ENCODE data around the gene UBAC2.

DNA sequence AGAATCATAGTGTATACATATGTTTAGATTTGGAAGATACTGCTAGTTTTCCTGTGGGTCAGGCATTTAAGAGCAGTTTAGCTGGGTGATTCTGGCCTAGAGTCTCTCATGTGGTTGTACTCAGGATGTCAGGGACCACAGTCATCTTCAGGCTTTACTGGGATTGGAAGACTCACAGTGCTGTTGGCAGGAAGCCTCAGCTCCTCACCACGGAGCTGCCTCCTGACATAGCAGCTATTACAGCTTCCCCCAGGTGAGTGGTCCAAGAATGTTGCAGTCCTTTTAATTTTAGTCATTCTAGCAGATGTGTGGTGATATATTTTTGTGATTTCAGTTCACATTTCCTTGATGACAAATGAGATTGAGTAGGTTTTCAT lies 74.4 kb downstream of the UBAC2 start:
- no peak for TF ChIP-seq POLR2A (IDR thresholded peaks at IDR 0.05; ENCODE audit: low read depth, low read length)
- no peak for TF ChIP-seq EZH2 (IDR thresholded peaks at IDR 0.05; ENCODE audit: borderline replicate concordance, low read depth, low read length, severe bottlenecking)
